HepG2 (cell line): ENCODE results near the gene FKBP5. TPM values are rescaled to one million over a fixed set of nuclear protein-coding genes. Genes with fewer than 3 reads are reported as not detected.

ENCODE experiments used
- ATAC-seq: fragments of 200-7000 bp; cut with Tn5 transposase; 3 replicates; pipeline ENCODE4 v1.9.1; 2020; ENCODE audit warnings: mild to moderate bottlenecking, moderate library complexity
- BruUV-seq: library from RNA; stranded (reverse); fragments of 400-500 nt; replicated peaks from 2 replicates; lab custom pipeline; 2021; lab: Mats Ljungman, UMichigan
- CTCF ChIA-PET: fragments of 300-600 bp; formaldehyde crosslinking; extraction: SDS; loops from one replicate; lab custom pipeline; 2021; ENCODE audit warnings: low total read pairs, inconsistent platforms, low intra/inter-chr PET ratio; lab: Yijun Ruan, JAX
- POLR2A ChIA-PET: fragments of 350-600 bp; sonication (Branson Sonifier 250); formaldehyde crosslinking; loops from one replicate; lab custom pipeline; 2020; ENCODE audit warnings: antibody characterized with exemption, inconsistent platforms; lab: Yijun Ruan, JAX
- DNase-seq: peaks from one replicate; pipeline ENCODE4 v3.0.0-alpha.2; 2015; ENCODE audit warnings: low spot score
- FAIRE-seq: peaks from 3 replicates; lab custom pipeline; 2011; peaks lifted over from hg19 to GRCh38; lab: Jason Lieb, UNC
- H2AFZ ChIP-seq: one replicate; pipeline ENCODE4 v1.6.1; 2011; ENCODE audit warnings: low read length, inconsistent platforms
- H3K27ac ChIP-seq: fragments of 300-600 bp; 3 replicates; pipeline ENCODE4 v1.8.0; 2011; ENCODE audit warnings: mixed run types, mild to moderate bottlenecking, mixed read lengths, low read length, inconsistent platforms; ENCODE audit not compliant: insufficient read depth; ENCODE audit errors: extremely low read length
- H3K27me3 ChIP-seq, 2 experiments: fragments of 200-600 bp in 1 of 2; 2 replicates in 1 of 2; 3 replicates in 1 of 2; pipeline versions ENCODE4 v1.6.0 to v1.8.0; 2011; ENCODE audit warnings: low read length in 2 of 2, mild to moderate bottlenecking in 2 of 2, moderate library complexity in 2 of 2, inconsistent platforms in 1 of 2; ENCODE audit not compliant: insufficient read depth in 2 of 2, control insufficient read depth in 1 of 2
- H3K36me3 ChIP-seq, 2 experiments: fragments of 200-600 bp in 1 of 2; replicated peaks in 1 of 2; 2 replicates in 1 of 2; 3 replicates in 1 of 2; pipeline versions ENCODE4 v1.5.1 to v1.8.0; 2011; ENCODE audit warnings: low read length in 2 of 2, inconsistent platforms in 1 of 2; ENCODE audit not compliant: insufficient read depth in 2 of 2, control insufficient read depth in 1 of 2
- H3K4me1 ChIP-seq: 2 replicates; pipeline ENCODE4 v1.5.1; 2012; ENCODE audit warnings: low read length, inconsistent platforms; ENCODE audit not compliant: insufficient read depth
- H3K4me2 ChIP-seq: 2 replicates; pipeline ENCODE4 v1.6.0; 2011; ENCODE audit warnings: low read depth, low read length, inconsistent platforms
- H3K4me3 ChIP-seq, 3 experiments: fragments of 200-600 bp in 1 of 3; sonication (generic), shearing (Covaris generic) in 1 of 3; replicated peaks in 1 of 3; 2 replicates each; pipeline ENCODE4 v1.5.1; 2011 to 2016; ENCODE audit warnings: low read length in 3 of 3, inconsistent platforms in 2 of 3, low read depth in 2 of 3, mild to moderate bottlenecking in 2 of 3, control low read depth in 1 of 3, mixed read lengths in 1 of 3; ENCODE audit not compliant: insufficient read depth in 1 of 3
- H3K79me2 ChIP-seq: one replicate; pipeline ENCODE4 v1.6.1; 2011; ENCODE audit warnings: low read length, inconsistent platforms; ENCODE audit not compliant: insufficient read depth
- H3K9ac ChIP-seq: 2 replicates; pipeline ENCODE4 v1.6.0; 2011; ENCODE audit warnings: mild to moderate bottlenecking, low read depth, low read length, inconsistent platforms; ENCODE audit not compliant: insufficient read depth
- H3K9me3 ChIP-seq: 2 replicates; pipeline ENCODE4 v1.5.1; 2012; ENCODE audit warnings: mild to moderate bottlenecking, low read length
- H4K20me1 ChIP-seq: 2 replicates; pipeline ENCODE4 v1.6.0; 2011; ENCODE audit warnings: inconsistent platforms, mild to moderate bottlenecking, low read length, moderate library complexity; ENCODE audit not compliant: insufficient read depth
- MBNL3 ChIP-seq: fragments of 250-450 bp; sonication (Bioruptor Pico); conservative IDR thresholded peaks from 2 replicates; pipeline ENCODE4 v1.8.0; 2022; ENCODE audit warnings: mild to moderate bottlenecking, inconsistent platforms
- RELA ChIP-seq: sonication (generic); formaldehyde crosslinking; IDR thresholded peaks from 2 replicates; pipeline ENCODE4 v1.4.0; 2020; ENCODE audit warnings: missing genetic modification reagents
- ZBTB2 ChIP-seq: sonication (generic); formaldehyde crosslinking; IDR thresholded peaks from 2 replicates; pipeline ENCODE4 v1.8.0; 2022; ENCODE audit warnings: low read depth, missing genetic modification reagents
- ZXDC ChIP-seq: sonication (generic); formaldehyde crosslinking; IDR thresholded peaks from 2 replicates; pipeline ENCODE4 v1.5.0; 2020; ENCODE audit warnings: mild to moderate bottlenecking, missing genetic modification reagents
- WGBS: methylation state at CpG from one replicate; pipeline ENCODE4 v1.1.6; 2017; ENCODE audit warnings: low lambda C conversion rate; 5-methylcytosine and 5-hydroxymethylcytosine counted together
- in situ Hi-C: cut with HindIII; loops from 2 replicates; pipeline ENCODE4 v1.10.0; 2017; ENCODE audit warnings: low pct_unique_long_range_greater_than_20kb; ENCODE audit not compliant: extremely low pct_ligation_motif_present
- intact Hi-C: fragments of 100-400 bp; cut with micrococcal nuclease; formaldehyde crosslinking; loops from one replicate; pipeline ENCODE4 v1.10.0; 2022; ENCODE audit not compliant: unreplicated experiment
- polyA plus RNA-seq, 8 experiments: library from polyadenylated mRNA; depleted of rRNA in 3 of 8; stranded (reverse) in 7 of 8; unstranded in 1 of 8; fragments of >200 nt; fragmentation: Illumina TruSeq in 4 of 8; extraction: Trizol in 4 of 8; gene quantifications; 2 replicates each; pipeline versions ENCODE4 v1.2.1 to v1.2.3, GENCODE V29; 2011 to 2016; ENCODE audit warnings: low read depth in 4 of 8, missing spikeins in 1 of 8, mixed read lengths in 1 of 8; ENCODE audit not compliant: insufficient read depth in 1 of 8
- total RNA-seq, 5 experiments: library from RNA; depleted of rRNA; stranded (reverse); fragments of >200 nt; fragmentation: Illumina TruSeq; extraction: Trizol; gene quantifications; 2 replicates each; pipeline ENCODE4 v1.2.3, GENCODE V29; 2016; ENCODE audit warnings: low read depth in 1 of 5

Gene FKBP5
- total and polyA plus RNA-seq, 2 of the 13 experiments (the other 11 are each of a cell fraction or from before 2014, with no cell fraction given), result 8.0 to 17.4 TPM

- WGBS, result 98% methylated on average over 2 of the region's 2 CpGs
- no peak overlapping the region for H3K4me3 ChIP-seq
- TF ChIP-seq ZXDC (CRISPR knock-in tag), result no peak
- TF ChIP-seq, all 625 proteins: peak for 0
- no TSS peak for BruUV-seq
- no peak for FAIRE-seq
- H3K4me1 ChIP-seq, result no peaks in the 10 kb centered on the region
- DNase-seq, result no peak
- intact Hi-C loops, result no loop called here
- H3K27me3 ChIP-seq, result no peaks in the 10 kb centered on the region
- H3K4me2 ChIP-seq, result no peak overlapping the region
- ChIA-PET CTCF (no interaction called here), POLR2A (interaction anchor here (1.1 kb wide), 1 partner anchor 9 kb away, joined by 5 read pairs; no protein-coding TSS in a partner anchor)
- H4K20me1 ChIP-seq, result no peaks in the 10 kb centered on the region
- no peak overlapping the region for H3K27ac ChIP-seq
- H3K9me3 ChIP-seq, result no peaks in the 10 kb centered on the region
- H3K79me2 ChIP-seq, result no peaks in the 10 kb centered on the region
- ATAC-seq, result no peak
- H3K9ac ChIP-seq, result no peak overlapping the region
- H3K36me3 ChIP-seq, result peaks cover 0 to 19% of the 10 kb centered on the region in 2 experiments; a peak in 3 of 5 replicates
- in situ Hi-C loops, result no loop called here
- H2AFZ ChIP-seq, result no peak overlapping the region
Measured at GRCh38 chr6:35634316-35634715, 54.4 kb downstream of the FKBP5 start.

GRCh38 chr6:35633579-35634089, 55.1 kb downstream of the FKBP5 start:
- Histone ChIP-seq H3K36me3 (peaks cover 0 to 16% of the 10 kb centered on the region in 2 experiments; a peak in 3 of 5 replicates), H3K4me1 (no peaks in the 10 kb centered on the region), H3K9me3 (no peaks in the 10 kb centered on the region), H3K4me3 (no peak overlapping the region), H3K27me3 (no peaks in the 10 kb centered on the region), H3K9ac (no peak overlapping the region), H3K27ac (no peak overlapping the region), H3K79me2 (no peaks in the 10 kb centered on the region), H2AFZ (no peak overlapping the region), H4K20me1 (no peaks in the 10 kb centered on the region), H3K4me2 (no peak overlapping the region)
- in situ Hi-C loops, result no loop called here
- DNase-seq (no peak), ATAC-seq (no peak), FAIRE-seq (no peak)
- TF ChIP-seq RELA, result no peak
- TF ChIP-seq ZBTB2 (CRISPR knock-in tag), result no peak
- no peak for TF ChIP-seq MBNL3 (CRISPR knock-in tag)
- no TSS peak for BruUV-seq
- intact Hi-C loops, result no loop called here
- WGBS, result over 99% methylated on average over 4 of the region's 4 CpGs
- CTCF ChIA-PET, result no interaction called here
- POLR2A ChIA-PET, result interaction anchor here (1.1 kb wide), 1 partner anchor 10 kb away, joined by 5 read pairs; no protein-coding TSS in a partner anchor
